Activated T-helper 1 cell treated with anti-CD3 and anti-CD28 coated beads, Interleukin-12 subunit alpha, Interleukin-12 subunit beta, Interleukin-2, Interleukin-4 antibody, amounts not matched to agents 30 ng/mL and 10 ng/mL and 1 ng/mL, durations not matched to agents 14 hours and 24 hours and 36 hours (primary cell): Measurements from ENCODE around the gene SNAPIN. TPM values are rescaled to one million over a fixed set of nuclear protein-coding genes. Genes with fewer than 3 reads are reported as not detected.

Experiments used
- DNase-seq: peaks from one replicate; pipeline ENCODE4 v3.0.0; 2021; ENCODE audit warnings: low spot score
- H3K27ac Mint-ChIP-seq: one replicate; pipeline ENCODE4 v1.8.0; 2021; ENCODE audit warnings: mild to moderate bottlenecking, mixed read lengths
- H3K27me3 Mint-ChIP-seq: one replicate; pipeline ENCODE4 v1.8.0; 2022; ENCODE audit warnings: mild to moderate bottlenecking, moderate library complexity, mixed read lengths; ENCODE audit not compliant: insufficient read depth
- H3K36me3 Mint-ChIP-seq: one replicate; pipeline ENCODE4 v1.8.0; 2021; ENCODE audit warnings: low read depth, mixed read lengths
- H3K4me1 Mint-ChIP-seq: one replicate; pipeline ENCODE4 v1.8.0; 2021; ENCODE audit warnings: low read depth, mixed read lengths
- H3K4me3 Mint-ChIP-seq: one replicate; pipeline ENCODE4 v1.8.0; 2021; ENCODE audit warnings: mild to moderate bottlenecking, moderate library complexity, mixed read lengths
- H3K9me3 Mint-ChIP-seq: one replicate; pipeline ENCODE4 v1.8.0; 2021; ENCODE audit warnings: mixed read lengths
- intact Hi-C: fragments of 100-400 bp; cut with micrococcal nuclease; formaldehyde crosslinking; loops from one replicate; pipeline ENCODE4 v1.15.1; 2024
- total RNA-seq: library from RNA; stranded (reverse); gene quantifications from 2 replicates; pipeline ENCODE4 v1.2.3, GENCODE V29; 2022

SNAPIN gene
- total RNA-seq, 1 donor from 2014 or later: 31.1 TPM

- no peaks in the 10 kb centered on the region for H3K9me3 Mint-ChIP-seq
- no peak overlapping the region for H3K27ac Mint-ChIP-seq
- intact Hi-C loops: no loop called here
- no peaks in the 10 kb centered on the region for H3K27me3 Mint-ChIP-seq
- no peak for DNase-seq
- no peak overlapping the region for H3K4me3 Mint-ChIP-seq
- peaks cover 61% of the 10 kb centered on the region for H3K36me3 Mint-ChIP-seq
- H3K4me1 Mint-ChIP-seq: peaks cover 39% of the 10 kb centered on the region
Measured at GRCh38 chr1:153642161-153642560, 16.3 kb upstream of the SNAPIN start.

- intact Hi-C loops: no loop called here
- no peak for DNase-seq
Measured at GRCh38 chr1:153643100-153643499, 15.4 kb upstream of the SNAPIN start.

GRCh38 chr1:153643816-153644215 is 14.7 kb upstream of the SNAPIN start:
- intact Hi-C loops: no loop called here
- Mint-ChIP-seq H3K27me3 (no peaks in the 10 kb centered on the region), H3K36me3 (peaks cover 58% of the 10 kb centered on the region), H3K27ac (no peak overlapping the region), H3K9me3 (no peaks in the 10 kb centered on the region), H3K4me3 (no peak overlapping the region), H3K4me1 (peaks cover 33% of the 10 kb centered on the region)
- no peak for DNase-seq

More at GRCh38 chr1:153643100-153643499, 15.4 kb upstream of the SNAPIN start:
- Mint-ChIP-seq H3K27me3 (no peaks in the 10 kb centered on the region), H3K36me3 (peaks cover 58% of the 10 kb centered on the region), H3K4me3 (no peak overlapping the region), H3K27ac (no peak overlapping the region), H3K4me1 (peaks cover 34% of the 10 kb centered on the region), H3K9me3 (no peaks in the 10 kb centered on the region)

GRCh38 chr1:153646672-153647345 is 11.7 kb upstream of the SNAPIN start:
- no peak for DNase-seq
- no peak overlapping the region for H3K4me3 Mint-ChIP-seq
- peaks cover 44% of the 10 kb centered on the region for H3K36me3 Mint-ChIP-seq
- no peaks in the 10 kb centered on the region for H3K9me3 Mint-ChIP-seq
- peaks cover 27% of the 10 kb centered on the region for H3K4me1 Mint-ChIP-seq
- intact Hi-C loops: no loop called here
- H3K27ac Mint-ChIP-seq: no peak overlapping the region
- H3K27me3 Mint-ChIP-seq: no peaks in the 10 kb centered on the region

- Mint-ChIP-seq H3K4me1 (peaks cover 27% of the 10 kb centered on the region), H3K27ac (no peak overlapping the region), H3K27me3 (no peaks in the 10 kb centered on the region)
Measured at GRCh38 chr1:153647346-153647714, 11.2 kb upstream of the SNAPIN start.

GRCh38 chr1:153648000-153648643 is 10.4 kb upstream of the SNAPIN start:
- Mint-ChIP-seq H3K4me1 (peaks cover 23% of the 10 kb centered on the region), H3K27me3 (no peaks in the 10 kb centered on the region), H3K4me3 (no peak overlapping the region), H3K9me3 (no peaks in the 10 kb centered on the region), H3K27ac (no peak overlapping the region), H3K36me3 (peaks cover 35% of the 10 kb centered on the region)
- intact Hi-C loops: no loop called here
- DNase-seq: no peak

More at GRCh38 chr1:153647346-153647714, 11.2 kb upstream of the SNAPIN start:
- DNase-seq: no peak
- H3K36me3 Mint-ChIP-seq: peaks cover 40% of the 10 kb centered on the region
- peak overlapping the region; percentile 8 for H3K4me3 Mint-ChIP-seq
- intact Hi-C loops: no loop called here
- H3K9me3 Mint-ChIP-seq: no peaks in the 10 kb centered on the region

GRCh38 chr1:153649137-153649862 is 9.2 kb upstream of the SNAPIN start:
- DNase-seq: no peak
- Mint-ChIP-seq H3K27ac (peak overlapping the region; percentile 1), H3K36me3 (peaks cover 27% of the 10 kb centered on the region), H3K9me3 (no peaks in the 10 kb centered on the region), H3K27me3 (no peaks in the 10 kb centered on the region), H3K4me3 (no peak overlapping the region), H3K4me1 (peaks cover 14% of the 10 kb centered on the region)
- intact Hi-C loops: no loop called here

GRCh38 chr1:153649863-153650235 is 8.7 kb upstream of the SNAPIN start:
- Mint-ChIP-seq H3K4me1 (peaks cover 14% of the 10 kb centered on the region), H3K27me3 (no peaks in the 10 kb centered on the region), H3K9me3 (no peaks in the 10 kb centered on the region), H3K4me3 (no peak overlapping the region), H3K27ac (no peak overlapping the region), H3K36me3 (peaks cover 21% of the 10 kb centered on the region)
- intact Hi-C loops: no loop called here
- no peak for DNase-seq

GRCh38 chr1:153651771-153652170 is 6.7 kb upstream of the SNAPIN start:
- no peak overlapping the region for H3K27ac Mint-ChIP-seq
- no peak for DNase-seq
- intact Hi-C loops: no loop called here
- no peak overlapping the region for H3K4me3 Mint-ChIP-seq
- peaks cover 6% of the 10 kb centered on the region for H3K36me3 Mint-ChIP-seq
- H3K4me1 Mint-ChIP-seq: peaks cover 2% of the 10 kb centered on the region
- H3K9me3 Mint-ChIP-seq: no peaks in the 10 kb centered on the region
- H3K27me3 Mint-ChIP-seq: no peaks in the 10 kb centered on the region

GRCh38 chr1:153652805-153653500 is 5.5 kb upstream of the SNAPIN start:
- H3K27ac Mint-ChIP-seq: no peak overlapping the region
- DNase-seq: no peak
- no peaks in the 10 kb centered on the region for H3K4me1 Mint-ChIP-seq
- intact Hi-C loops: no loop called here
- H3K27me3 Mint-ChIP-seq: no peaks in the 10 kb centered on the region
- peaks cover 2% of the 10 kb centered on the region for H3K36me3 Mint-ChIP-seq
- H3K9me3 Mint-ChIP-seq: no peaks in the 10 kb centered on the region
- H3K4me3 Mint-ChIP-seq: no peak overlapping the region

- intact Hi-C loops: no loop called here
- Mint-ChIP-seq H3K4me1 (peaks cover 11% of the 10 kb centered on the region), H3K4me3 (no peak overlapping the region), H3K9me3 (no peaks in the 10 kb centered on the region), H3K27ac (no peak overlapping the region), H3K36me3 (peaks cover 2% of the 10 kb centered on the region), H3K27me3 (no peaks in the 10 kb centered on the region)
- DNase-seq: no peak
Measured at GRCh38 chr1:153655333-153655732, 3.2 kb upstream of the SNAPIN start.

GRCh38 chr1:153659175-153659534 is 652 bp downstream of the SNAPIN start:
- Mint-ChIP-seq H3K27ac (peak overlapping the region; percentile 84), H3K4me1 (peaks cover 11% of the 10 kb centered on the region), H3K27me3 (no peaks in the 10 kb centered on the region), H3K36me3 (peaks cover 26% of the 10 kb centered on the region), H3K9me3 (no peaks in the 10 kb centered on the region), H3K4me3 (peak overlapping the region; percentile 96)
- intact Hi-C loops: no loop called here
- DNase-seq: no peak

GRCh38 chr1:153659656-153660055 is 1.2 kb downstream of the SNAPIN start:
- no peaks in the 10 kb centered on the region for H3K27me3 Mint-ChIP-seq
- peaks cover 11% of the 10 kb centered on the region for H3K4me1 Mint-ChIP-seq
- peaks cover 30% of the 10 kb centered on the region for H3K36me3 Mint-ChIP-seq
- no peaks in the 10 kb centered on the region for H3K9me3 Mint-ChIP-seq
- H3K27ac Mint-ChIP-seq: peak overlapping the region; percentile 84
- peak overlapping the region; percentile 96 for H3K4me3 Mint-ChIP-seq
- no peak for DNase-seq
- intact Hi-C loops: no loop called here
